ENCODE measurements around the gene ATP6V1G2. TPM values are rescaled to one million over a fixed set of nuclear protein-coding genes. Genes with fewer than 3 reads are reported as not detected.

Gene ATP6V1G2
- polyA plus RNA-seq, 1 donor from 2014 or later = 56.7 TPM

- Histone ChIP-seq H3K9me2 (ENCODE audit: insufficient read depth, low read length) (no peaks in the 10 kb centered on the region), H3K9me3 (ENCODE audit: low read length) (no peaks in the 10 kb centered on the region), H3K36me3 (ENCODE audit: insufficient read depth, low read length) (no peaks in the 10 kb centered on the region), H3K79me2 (replicated peaks; ENCODE audit: insufficient read depth, low read length) (peaks cover 2% of the 10 kb centered on the region), H3K9ac (ENCODE audit: low read length) (no peak overlapping the region), H3K27ac (ENCODE audit: low read length) (no peak overlapping the region), H4K20me1 (ENCODE audit: insufficient read depth) (no peaks in the 10 kb centered on the region), H3F3A (ENCODE audit: insufficient read depth, low read length, poor library complexity, severe bottlenecking) (no peaks in the 10 kb centered on the region), H3K4me2 (ENCODE audit: low read length) (no peak overlapping the region), H3K27me3 (ENCODE audit: insufficient read depth, low read depth, low read length) (no peaks in the 10 kb centered on the region), H3K4me3 (ENCODE audit: low read length) (no peak overlapping the region), H2AFZ (ENCODE audit: low read depth, low read length) (no peak overlapping the region)
- TF ChIP-seq EZH2 (IDR thresholded peaks at IDR 0.05; ENCODE audit: borderline replicate concordance, insufficient read depth, low read length, poor library complexity, severe bottlenecking) = no peak
- no peak for TF ChIP-seq MXI1 (conservative IDR thresholded peaks at IDR 0.05; ENCODE audit: poor library complexity, severe bottlenecking)
- no peak for TF ChIP-seq CTCF (IDR thresholded peaks at IDR 0.05; ENCODE audit: poor library complexity, severe bottlenecking)
- TF ChIP-seq TAF1 (IDR thresholded peaks at IDR 0.05; ENCODE audit: low read depth) = no peak
- TF ChIP-seq RAD21 (conservative IDR thresholded peaks at IDR 0.05) = no peak
- no peak for TF ChIP-seq SMC3 (conservative IDR thresholded peaks at IDR 0.05; ENCODE audit: poor library complexity)
- TF ChIP-seq REST (IDR thresholded peaks at IDR 0.05; ENCODE audit: borderline replicate concordance) = no peak
- no peak for TF ChIP-seq EP300 (conservative IDR thresholded peaks at IDR 0.05; ENCODE audit: poor library complexity, severe bottlenecking)
Measured at GRCh38 chr6:31559606-31559957, 13.2 kb upstream of the ATP6V1G2 start.

- no peak overlapping the region for H3K27ac ChIP-seq (ENCODE audit: low read length)
- TF ChIP-seq TAF1 (IDR thresholded peaks at IDR 0.05; ENCODE audit: low read depth) = no peak
- TF ChIP-seq POLR2AphosphoS5 (IDR thresholded peaks at IDR 0.05) = no peak
- TF ChIP-seq SMC3 (conservative IDR thresholded peaks at IDR 0.05; ENCODE audit: poor library complexity) = no peak
- TF ChIP-seq MXI1 (conservative IDR thresholded peaks at IDR 0.05; ENCODE audit: poor library complexity, severe bottlenecking) = no peak
- TF ChIP-seq RAD21 (conservative IDR thresholded peaks at IDR 0.05) = no peak
- no peak for TF ChIP-seq REST (IDR thresholded peaks at IDR 0.05; ENCODE audit: borderline replicate concordance)
- TF ChIP-seq EZH2 (IDR thresholded peaks at IDR 0.05; ENCODE audit: borderline replicate concordance, insufficient read depth, low read length, poor library complexity, severe bottlenecking) = no peak
- TF ChIP-seq EP300 (conservative IDR thresholded peaks at IDR 0.05; ENCODE audit: poor library complexity, severe bottlenecking) = no peak
- TF ChIP-seq CTCF (IDR thresholded peaks at IDR 0.05; ENCODE audit: poor library complexity, severe bottlenecking) = no peak
- H3K9ac ChIP-seq (ENCODE audit: low read length) = no peak overlapping the region
- no peak overlapping the region for H3K4me3 ChIP-seq (ENCODE audit: low read length)
- no peak overlapping the region for H2AFZ ChIP-seq (ENCODE audit: low read depth, low read length)
- no peaks in the 10 kb centered on the region for H3K9me2 ChIP-seq (ENCODE audit: insufficient read depth, low read length)
- H4K20me1 ChIP-seq (ENCODE audit: insufficient read depth) = no peaks in the 10 kb centered on the region
- H3K79me2 ChIP-seq (replicated peaks; ENCODE audit: insufficient read depth, low read length) = peaks cover 9% of the 10 kb centered on the region
- no peaks in the 10 kb centered on the region for H3K27me3 ChIP-seq (ENCODE audit: insufficient read depth, low read depth, low read length)
- H3K9me3 ChIP-seq (ENCODE audit: low read length) = no peaks in the 10 kb centered on the region
- H3K36me3 ChIP-seq (ENCODE audit: insufficient read depth, low read length) = no peaks in the 10 kb centered on the region
- H3F3A ChIP-seq (ENCODE audit: insufficient read depth, low read length, poor library complexity, severe bottlenecking) = no peaks in the 10 kb centered on the region
- H3K4me2 ChIP-seq (ENCODE audit: low read length) = no peak overlapping the region
Measured at GRCh38 chr6:31558631-31559500, 12.5 kb upstream of the ATP6V1G2 start.

Measured in neural cell (in vitro differentiated cells).